A204.1 (cell line): ENCODE measurements around the gene PAN3.

ENCODE experiments used
- FAIRE-seq: peaks from 2 replicates; lab custom pipeline; 2012; peaks lifted over from hg19 to GRCh38; lab: Jason Lieb, UNC

Gene PAN3

GRCh38 chr13:28338742-28339141 lies 200.4 kb downstream of the PAN3 start:
- no peak for FAIRE-seq

DNA sequence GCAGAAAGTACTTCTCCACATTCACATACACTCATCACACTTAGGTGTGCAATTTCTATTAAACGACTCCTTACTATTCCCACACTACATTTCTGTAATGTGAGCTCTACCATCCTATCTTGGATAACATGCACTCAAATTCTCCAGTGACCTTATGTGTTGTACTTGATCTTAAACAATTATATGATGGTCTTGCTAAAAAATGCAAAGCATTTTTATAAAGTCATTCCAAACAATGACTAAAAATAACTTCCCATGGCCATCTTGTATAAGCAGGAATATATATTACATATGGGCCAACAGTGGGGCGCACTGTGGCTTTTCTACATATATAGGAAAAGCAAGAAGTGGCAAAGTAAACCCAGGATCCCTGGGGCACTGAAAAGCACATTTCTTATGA lies 201.1 kb downstream of the PAN3 start:
- no peak for FAIRE-seq

- no peak for FAIRE-seq
Measured at GRCh38 chr13:28340272-28340793, 202.0 kb downstream of the PAN3 start.

DNA sequence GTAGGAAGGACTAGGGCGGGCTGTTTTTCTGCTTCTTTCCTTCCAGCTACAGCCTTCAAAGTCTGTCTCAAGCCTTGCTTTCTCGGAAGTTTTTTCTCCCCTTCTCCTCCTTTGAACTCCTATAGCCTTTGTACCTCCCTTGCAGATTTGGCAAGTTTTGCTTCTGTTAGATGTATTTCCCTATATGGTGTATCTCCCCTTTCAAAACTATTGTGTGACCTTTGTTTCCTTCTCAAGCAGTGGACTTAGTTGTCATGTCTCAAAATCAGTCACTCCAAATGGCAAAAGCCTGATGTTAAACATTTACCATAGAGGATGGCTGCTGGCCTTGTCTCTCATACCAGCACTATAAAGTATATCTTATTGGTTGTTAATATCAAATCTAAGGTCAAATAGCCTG lies 203.9 kb downstream of the PAN3 start:
- FAIRE-seq: no peak

DNA sequence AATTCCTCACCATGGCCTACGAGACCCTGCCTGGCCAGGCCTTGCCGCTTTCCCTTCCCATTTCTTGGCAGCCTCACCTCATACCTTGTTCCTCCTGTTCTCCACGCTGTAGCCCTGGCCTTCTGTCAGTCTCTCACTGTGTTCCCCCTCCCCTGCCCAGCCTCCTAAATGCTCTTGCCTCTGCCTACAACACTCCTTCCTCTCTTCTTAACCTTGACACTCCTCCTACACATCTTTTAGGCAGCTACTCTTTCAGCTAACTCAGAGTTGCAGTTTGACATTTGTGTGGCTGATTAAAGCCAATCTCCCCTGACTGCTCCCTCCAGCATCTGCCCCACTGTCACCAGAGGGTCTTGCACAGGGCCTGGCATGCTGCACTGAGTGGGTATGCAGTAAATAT lies 205.8 kb downstream of the PAN3 start:
- FAIRE-seq: no peak
